ENCODE results near the gene WDR82.

Gene WDR82

GRCh38 chr3:52236424-52236886 lies 42.0 kb downstream of the WDR82 start:
- DNase-seq: no peak

- no peak for DNase-seq
Observed at GRCh38 chr3:52234516-52235447, 43.7 kb downstream of the WDR82 start.

- no peak for DNase-seq
Observed at GRCh38 chr3:52233968-52234367, 44.5 kb downstream of the WDR82 start.

GRCh38 chr3:52233108-52233591 lies 45.3 kb downstream of the WDR82 start:
- DNase-seq: no peak

GRCh38 chr3:52232279-52233107 lies 46.0 kb downstream of the WDR82 start:
- no peak for DNase-seq

- DNase-seq: no peak
Observed at GRCh38 chr3:52231502-52232278, 46.8 kb downstream of the WDR82 start.

GRCh38 chr3:52230889-52231499 lies 47.5 kb downstream of the WDR82 start:
- no peak for DNase-seq

GRCh38 chr3:52230461-52230860 lies 48.0 kb downstream of the WDR82 start:
- no peak for DNase-seq

- DNase-seq: no peak
Observed at GRCh38 chr3:52229656-52230055, 48.8 kb downstream of the WDR82 start.

GRCh38 chr3:52228751-52229291 lies 49.6 kb downstream of the WDR82 start:
- DNase-seq: no peak

- DNase-seq: no peak
Observed at GRCh38 chr3:52228266-52228665, 50.2 kb downstream of the WDR82 start.

GRCh38 chr3:52227766-52228165 lies 50.7 kb downstream of the WDR82 start:
- DNase-seq: no peak

- DNase-seq: no peak
Observed at GRCh38 chr3:52227117-52227516, 51.3 kb downstream of the WDR82 start.

- DNase-seq: no peak
Observed at GRCh38 chr3:52226229-52226817, 52.1 kb downstream of the WDR82 start.

- no peak for DNase-seq
Observed at GRCh38 chr3:52225452-52226228, 52.8 kb downstream of the WDR82 start, which contains the start of gene TLR9. Gene TLR9, minus strand, starts transcription at chr3:52225645. Its CDS starts 116 bp downstream, at chr3:52225529.

- DNase-seq: no peak
Observed at GRCh38 chr3:52223449-52224408, 54.7 kb downstream of the WDR82 start.

GRCh38 chr3:52222319-52223221 lies 55.9 kb downstream of the WDR82 start:
- DNase-seq: no peak
